ENCODE results near the gene ZNF778. TPM values are rescaled to one million over a fixed set of nuclear protein-coding genes. Genes with fewer than 3 reads are reported as not detected.

The ZNF778 gene
- total and polyA plus RNA-seq, 2 of the 13 experiments (the other 11 are each of a cell fraction or from before 2014, with no cell fraction given): 3.8 to 7.2 TPM

DNA sequence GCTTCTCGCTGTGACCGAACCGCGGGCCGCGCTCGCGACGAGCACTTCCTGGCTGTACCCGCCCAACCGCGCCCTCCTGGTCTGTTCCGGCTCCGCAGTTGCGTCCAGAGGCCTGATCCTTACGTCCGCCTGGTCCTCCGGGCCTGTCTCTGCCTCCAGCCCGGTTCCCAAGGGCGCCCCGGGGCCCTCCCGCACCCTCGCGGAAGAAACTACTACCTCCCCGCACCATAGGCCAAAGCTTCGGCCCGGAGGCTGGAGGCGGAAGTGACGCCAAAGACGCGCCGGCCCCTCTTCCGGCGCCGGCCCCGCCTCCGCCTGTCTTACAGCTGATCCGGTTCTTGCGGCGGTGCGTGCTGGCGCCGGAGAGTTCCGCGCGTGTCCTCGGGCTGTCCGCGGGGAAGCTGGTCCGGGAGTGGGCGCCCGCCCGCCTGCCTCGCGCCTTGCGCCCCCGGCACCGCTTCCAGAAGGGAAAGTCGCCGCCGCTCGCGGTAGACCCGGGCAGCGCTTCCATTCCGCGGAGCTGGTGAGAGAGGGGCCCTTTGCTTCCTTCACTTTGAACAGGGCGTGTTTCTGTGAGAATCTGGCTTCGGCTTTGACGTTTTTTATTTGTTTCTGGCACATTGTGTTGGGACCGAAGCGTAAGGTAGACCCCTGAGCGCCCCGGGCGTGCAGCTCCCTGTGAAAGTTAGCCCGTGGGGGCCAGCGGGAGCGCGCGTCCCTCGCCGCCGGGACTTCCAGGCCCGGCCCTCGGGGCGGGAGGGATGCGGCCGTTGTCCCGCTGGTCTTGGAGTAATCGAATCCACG is at the start of gene ZNF778 (continued):
- TF ChIP-seq, protein P1, sequence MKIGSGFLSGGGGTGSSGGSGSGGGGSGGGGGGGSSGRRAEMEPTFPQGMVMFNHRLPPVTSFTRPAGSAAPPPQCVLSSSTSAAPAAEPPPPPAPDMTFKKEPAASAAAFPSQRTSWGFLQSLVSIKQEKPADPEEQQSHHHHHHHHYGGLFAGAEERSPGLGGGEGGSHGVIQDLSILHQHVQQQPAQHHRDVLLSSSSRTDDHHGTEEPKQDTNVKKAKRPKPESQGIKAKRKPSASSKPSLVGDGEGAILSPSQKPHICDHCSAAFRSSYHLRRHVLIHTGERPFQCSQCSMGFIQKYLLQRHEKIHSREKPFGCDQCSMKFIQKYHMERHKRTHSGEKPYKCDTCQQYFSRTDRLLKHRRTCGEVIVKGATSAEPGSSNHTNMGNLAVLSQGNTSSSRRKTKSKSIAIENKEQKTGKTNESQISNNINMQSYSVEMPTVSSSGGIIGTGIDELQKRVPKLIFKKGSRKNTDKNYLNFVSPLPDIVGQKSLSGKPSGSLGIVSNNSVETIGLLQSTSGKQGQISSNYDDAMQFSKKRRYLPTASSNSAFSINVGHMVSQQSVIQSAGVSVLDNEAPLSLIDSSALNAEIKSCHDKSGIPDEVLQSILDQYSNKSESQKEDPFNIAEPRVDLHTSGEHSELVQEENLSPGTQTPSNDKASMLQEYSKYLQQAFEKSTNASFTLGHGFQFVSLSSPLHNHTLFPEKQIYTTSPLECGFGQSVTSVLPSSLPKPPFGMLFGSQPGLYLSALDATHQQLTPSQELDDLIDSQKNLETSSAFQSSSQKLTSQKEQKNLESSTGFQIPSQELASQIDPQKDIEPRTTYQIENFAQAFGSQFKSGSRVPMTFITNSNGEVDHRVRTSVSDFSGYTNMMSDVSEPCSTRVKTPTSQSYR (CRISPR knock-in tag; IDR thresholded peaks at IDR 0.05; ENCODE audit: borderline replicate concordance): 0 out of 2 replicates have a peak, but pooled peaks have one; percentile 6
- TF ChIP-seq PHF8 (CRISPR knock-in tag; IDR thresholded peaks at IDR 0.05) (peak; percentile 100), POLR2AphosphoS5 (IDR thresholded peaks at IDR 0.05; ENCODE audit: low read depth, low read length) (peak; percentile 94), ZNF207 (IDR thresholded peaks at IDR 0.05; ENCODE audit: borderline replicate concordance) (no peak), FOXM1 (CRISPR knock-in tag; IDR thresholded peaks at IDR 0.05) (0 out of 2 replicates have a peak, but pooled peaks have one; percentile 47), ZBTB42 (CRISPR knock-in tag; IDR thresholded peaks at IDR 0.05) (no peak), KAT2B (IDR thresholded peaks at IDR 0.05; ENCODE audit: borderline replicate concordance, low read depth, low read length) (no peak), TOE1 (CRISPR knock-in tag; IDR thresholded peaks at IDR 0.05) (no peak), KDM1A (CRISPR knock-in tag; IDR thresholded peaks at IDR 0.05) (no peak), CCAR2 (optimal IDR thresholded peaks at IDR 0.05; ENCODE audit: low read depth, low read length) (no peak), MYNN (CRISPR knock-in tag; IDR thresholded peaks at IDR 0.05; ENCODE audit: low read depth) (0 out of 2 replicates have a peak, but pooled peaks have one; percentile 54), ZNF367 (CRISPR knock-in tag; IDR thresholded peaks at IDR 0.05; ENCODE audit: borderline replicate concordance) (no peak; the same call in 1 of the 2 replicates), ZNF878 (CRISPR knock-in tag; IDR thresholded peaks at IDR 0.05) (0 out of 2 replicates have a peak, but pooled peaks have one; percentile 9), ELF4 (CRISPR knock-in tag; IDR thresholded peaks at IDR 0.05; ENCODE audit: borderline replicate concordance) (peak; percentile 75; the same call in 1 of the 2 replicates), ZSCAN30 (CRISPR knock-in tag; IDR thresholded peaks at IDR 0.05) (no peak), SMYD3 (CRISPR knock-in tag; IDR thresholded peaks at IDR 0.05) (no peak; the same call in 1 of the 2 replicates), ZNF33A (CRISPR knock-in tag; IDR thresholded peaks at IDR 0.05; ENCODE audit: borderline replicate concordance) (peak; percentile 37; the same call in 1 of the 2 replicates), ZNF577 (CRISPR knock-in tag; IDR thresholded peaks at IDR 0.05; ENCODE audit: borderline replicate concordance, low read depth) (no peak)
- TF ChIP-seq, protein P2, sequence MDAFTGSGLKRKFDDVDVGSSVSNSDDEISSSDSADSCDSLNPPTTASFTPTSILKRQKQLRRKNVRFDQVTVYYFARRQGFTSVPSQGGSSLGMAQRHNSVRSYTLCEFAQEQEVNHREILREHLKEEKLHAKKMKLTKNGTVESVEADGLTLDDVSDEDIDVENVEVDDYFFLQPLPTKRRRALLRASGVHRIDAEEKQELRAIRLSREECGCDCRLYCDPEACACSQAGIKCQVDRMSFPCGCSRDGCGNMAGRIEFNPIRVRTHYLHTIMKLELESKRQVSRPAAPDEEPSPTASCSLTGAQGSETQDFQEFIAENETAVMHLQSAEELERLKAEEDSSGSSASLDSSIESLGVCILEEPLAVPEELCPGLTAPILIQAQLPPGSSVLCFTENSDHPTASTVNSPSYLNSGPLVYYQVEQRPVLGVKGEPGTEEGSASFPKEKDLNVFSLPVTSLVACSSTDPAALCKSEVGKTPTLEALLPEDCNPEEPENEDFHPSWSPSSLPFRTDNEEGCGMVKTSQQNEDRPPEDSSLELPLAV (CRISPR knock-in tag; conservative IDR thresholded peaks at IDR 0.05; ENCODE audit: low read depth): no peak
- TF ChIP-seq, protein P3, sequence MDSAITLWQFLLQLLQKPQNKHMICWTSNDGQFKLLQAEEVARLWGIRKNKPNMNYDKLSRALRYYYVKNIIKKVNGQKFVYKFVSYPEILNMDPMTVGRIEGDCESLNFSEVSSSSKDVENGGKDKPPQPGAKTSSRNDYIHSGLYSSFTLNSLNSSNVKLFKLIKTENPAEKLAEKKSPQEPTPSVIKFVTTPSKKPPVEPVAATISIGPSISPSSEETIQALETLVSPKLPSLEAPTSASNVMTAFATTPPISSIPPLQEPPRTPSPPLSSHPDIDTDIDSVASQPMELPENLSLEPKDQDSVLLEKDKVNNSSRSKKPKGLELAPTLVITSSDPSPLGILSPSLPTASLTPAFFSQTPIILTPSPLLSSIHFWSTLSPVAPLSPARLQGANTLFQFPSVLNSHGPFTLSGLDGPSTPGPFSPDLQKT (CRISPR knock-in tag; IDR thresholded peaks at IDR 0.05; ENCODE audit: borderline replicate concordance): no peak

All from HepG2 (cell line).